HCT116 (cell line): Measurements from ENCODE around the gene AATF. TPM values are rescaled to one million over a fixed set of nuclear protein-coding genes. Genes with fewer than 3 reads are reported as not detected.

Experiments
- ATAC-seq: fragments of 200-7000 bp; cut with Tn5 transposase; 2 replicates; pipeline ENCODE4 v1.9.1; 2020; ENCODE audit warnings: mild to moderate bottlenecking, moderate library complexity
- BruUV-seq: library from RNA; stranded (reverse); fragments of 400-500 nt; replicated peaks from 2 replicates; lab custom pipeline; 2021; lab: Mats Ljungman, UMichigan
- CTCF ChIA-PET: fragments of 300-600 bp; sonication (Branson Sonifier 250); formaldehyde crosslinking; loops from one replicate; lab custom pipeline; 2021; ENCODE audit warnings: antibody characterized with exemption; lab: Charles Lee
- POLR2A ChIA-PET: fragments of 300-600, 350-600 bp; sonication (Branson Sonifier 250); formaldehyde crosslinking; loops from one replicate; lab custom pipeline; 2021; ENCODE audit warnings: antibody characterized with exemption; lab: Charles Lee
- RAD21 ChIA-PET, 2 experiments: fragments of 300-600 bp; sonication (Branson Sonifier 250); formaldehyde crosslinking; loops; one replicate each; lab custom pipeline; 2023; ENCODE audit warnings: low total read pairs in 2 of 2; ENCODE audit not compliant: uncharacterized antibody in 2 of 2, unreplicated experiment in 2 of 2, low non-redundant PET in 1 of 2; lab: Charles Lee
- DNase-seq: peaks from one replicate; pipeline ENCODE4 v3.0.0-alpha.2; 2010; ENCODE audit warnings: low read depth, low spot score
- H2AFZ ChIP-seq: fragments of 200-600 bp; shearing (Covaris generic), sonication (generic); 2 replicates; pipeline ENCODE4 v1.6.1; 2017; ENCODE audit warnings: low read depth, mixed run types, mixed read lengths, antibody characterized with exemption, low read length; ENCODE audit not compliant: poor library complexity, severe bottlenecking
- H3K27ac ChIP-seq: 2 replicates; pipeline ENCODE4 v1.5.1; 2012; ENCODE audit warnings: low read depth, low read length
- H3K27me3 ChIP-seq: fragments of 200-600 bp; sonication (generic); 2 replicates; pipeline ENCODE4 v1.6.1; 2016; ENCODE audit warnings: mixed run types, low read length, mixed read lengths; ENCODE audit not compliant: insufficient read depth
- H3K36me3 ChIP-seq, 2 experiments: fragments of 200-500 bp in 1 of 2; fragments of 200-600 bp in 1 of 2; sonication (Bioruptor generic) in 1 of 2; sonication (generic) in 1 of 2; 2 replicates each; pipeline versions ENCODE4 v1.5.1 to v1.6.1; 2014 to 2016; ENCODE audit warnings: low read length in 2 of 2, inconsistent platforms in 1 of 2, mixed read lengths in 1 of 2, mixed run types in 1 of 2; ENCODE audit not compliant: insufficient read depth in 2 of 2, control insufficient read depth in 1 of 2
- H3K4me1 ChIP-seq, 2 experiments: fragments of 200-600 bp in 1 of 2; sonication (generic) in 1 of 2; 2 replicates each; pipeline versions ENCODE4 v1.5.1 to v1.6.1; 2012 to 2017; ENCODE audit warnings: low read length in 2 of 2, inconsistent platforms in 1 of 2, mild to moderate bottlenecking in 1 of 2, mixed read lengths in 1 of 2, mixed run types in 1 of 2, moderate library complexity in 1 of 2; ENCODE audit not compliant: insufficient read depth in 2 of 2, control insufficient read depth in 1 of 2
- H3K4me2 ChIP-seq: fragments of 200-600 bp; sonication (generic); 2 replicates; pipeline ENCODE4 v1.6.1; 2017; ENCODE audit warnings: mixed run types, low read length, mixed read lengths
- H3K4me3 ChIP-seq, 2 experiments: fragments of 200-600 bp in 1 of 2; sonication (generic) in 1 of 2; replicated peaks in 1 of 2; 2 replicates each; pipeline ENCODE4 v1.5.1; 2011 to 2016; ENCODE audit warnings: low read length in 2 of 2, control low read depth in 1 of 2, low read depth in 1 of 2, mild to moderate bottlenecking in 1 of 2, mixed read lengths in 1 of 2, mixed run types in 1 of 2
- H3K79me2 ChIP-seq: fragments of 200-600 bp; sonication (generic); 2 replicates; pipeline ENCODE4 v1.6.1; 2017; ENCODE audit warnings: mild to moderate bottlenecking, mixed run types, low read length, moderate library complexity, mixed read lengths; ENCODE audit not compliant: insufficient read depth
- H3K9ac ChIP-seq: fragments of 200-600 bp; sonication (generic); 2 replicates; pipeline ENCODE4 v1.6.1; 2016; ENCODE audit warnings: low read length, mixed read lengths
- H3K9me2 ChIP-seq: fragments of 200-600 bp; sonication (generic), shearing (Covaris generic); 2 replicates; pipeline ENCODE4 v1.6.1; 2017; ENCODE audit warnings: mixed run types, mild to moderate bottlenecking, moderate library complexity; ENCODE audit not compliant: insufficient read depth
- H3K9me3 ChIP-seq, 2 experiments: fragments of 200-500 bp in 1 of 2; fragments of 200-600 bp in 1 of 2; sonication (Bioruptor generic) in 1 of 2; sonication (generic) in 1 of 2; 2 replicates each; pipeline ENCODE4 v1.6.1; 2014 to 2017; ENCODE audit warnings: low read length in 2 of 2, mixed read lengths in 2 of 2, inconsistent platforms in 1 of 2, low read depth in 1 of 2, mild to moderate bottlenecking in 1 of 2, mixed run types in 1 of 2, moderate library complexity in 1 of 2; ENCODE audit not compliant: control insufficient read depth in 1 of 2, insufficient read depth in 1 of 2
- H4K20me1 ChIP-seq: fragments of 200-600 bp; sonication (generic), shearing (Covaris generic); 2 replicates; pipeline ENCODE4 v1.6.1; 2017; ENCODE audit warnings: mixed run types, mild to moderate bottlenecking, moderate library complexity; ENCODE audit not compliant: insufficient read depth
- CBX3 ChIP-seq: IDR thresholded peaks from 2 replicates; pipeline ENCODE4 v1.6.1; 2012; ENCODE audit warnings: low read depth
- CEBPB ChIP-seq: IDR thresholded peaks from 2 replicates; pipeline ENCODE4 v1.6.1; 2012; ENCODE audit warnings: low read depth
- EGR1 ChIP-seq: IDR thresholded peaks from 2 replicates; pipeline ENCODE4 v1.6.1; 2012; ENCODE audit warnings: low read depth
- ELF1 ChIP-seq: IDR thresholded peaks from 2 replicates; pipeline ENCODE4 v1.6.1; 2012; ENCODE audit warnings: low read depth, borderline replicate concordance
- EZH2 ChIP-seq: fragments of 200-600 bp; sonication (generic); IDR thresholded peaks from 2 replicates; pipeline ENCODE4 v1.6.1; 2017; ENCODE audit warnings: antibody characterized with exemption, mixed run types
- EZH2phosphoT487 ChIP-seq: fragments of 200-600 bp; IDR thresholded peaks from 2 replicates; pipeline ENCODE4 v1.6.1; 2018; ENCODE audit warnings: antibody characterized with exemption, borderline replicate concordance
- FOSL1 ChIP-seq: IDR thresholded peaks from 2 replicates; pipeline ENCODE4 v1.6.1; 2012; ENCODE audit warnings: low read depth
- JUND ChIP-seq: IDR thresholded peaks from 2 replicates; pipeline ENCODE4 v1.6.1; 2012
- POLR2AphosphoS5 ChIP-seq: IDR thresholded peaks from 2 replicates; pipeline ENCODE4 v1.6.1; 2011; ENCODE audit warnings: mild to moderate bottlenecking, low read depth, low read length, moderate library complexity
- RAD21 ChIP-seq: IDR thresholded peaks from 2 replicates; pipeline ENCODE4 v1.6.1; 2012; ENCODE audit warnings: low read depth, mild to moderate bottlenecking
- SIN3A ChIP-seq: IDR thresholded peaks from 2 replicates; pipeline ENCODE4 v1.6.1; 2012; ENCODE audit warnings: low read depth
- SP1 ChIP-seq: IDR thresholded peaks from 2 replicates; pipeline ENCODE4 v1.6.1; 2012; ENCODE audit warnings: low read depth
- SRF ChIP-seq: IDR thresholded peaks from 2 replicates; pipeline ENCODE4 v1.6.1; 2012; ENCODE audit warnings: low read depth
- YY1 ChIP-seq: IDR thresholded peaks from 2 replicates; pipeline ENCODE4 v1.6.1; 2011; ENCODE audit warnings: low read length, low read depth, moderate library complexity, mild to moderate bottlenecking; ENCODE audit not compliant: insufficient replicate concordance; ENCODE audit errors: extremely low read depth
- ZFX ChIP-seq: fragments of 450-650 bp; IDR thresholded peaks from 2 replicates; pipeline ENCODE4 v1.6.1; 2017
- ZNF274 ChIP-seq: fragments of 200-500 bp; sonication (Bioruptor generic); IDR thresholded peaks from 2 replicates; pipeline ENCODE4 v1.6.1; 2014; ENCODE audit warnings: mild to moderate bottlenecking, low read depth, low read length, inconsistent platforms
- intact Hi-C: fragments of 100-400 bp; cut with micrococcal nuclease; formaldehyde crosslinking; loops from 2 replicates; pipeline ENCODE4 v1.10.0; 2022
- total RNA-seq: library from RNA; stranded (reverse); gene quantifications from one replicate; pipeline ENCODE4 v1.2.1, GENCODE V29; 2021; ENCODE audit not compliant: unreplicated experiment
- TF ChIP-seq, protein P1 (sequence below): IDR thresholded peaks from 2 replicates; pipeline ENCODE4 v1.6.1; 2012; ENCODE audit warnings: low read depth
- TF ChIP-seq, protein P2 (sequence below): IDR thresholded peaks from 2 replicates; pipeline ENCODE4 v1.6.1; 2012
- TF ChIP-seq, protein P3 (sequence below), 3 experiments: fragments of 200-600 bp in 1 of 3; sonication (generic) in 1 of 3; IDR thresholded peaks in 2 of 3; conservative IDR thresholded peaks in 1 of 3; 2 replicates each; pipeline ENCODE4 v1.5.1; 2012 to 2017; ENCODE audit warnings: low read depth in 2 of 3, low read length in 2 of 3, antibody characterized with exemption in 1 of 3, borderline replicate concordance in 1 of 3, control low read depth in 1 of 3, mild to moderate bottlenecking in 1 of 3, mixed read lengths in 1 of 3, mixed run types in 1 of 3, moderate library complexity in 1 of 3; ENCODE audit not compliant: insufficient read depth in 1 of 3
- TF ChIP-seq, protein P4 (sequence below): IDR thresholded peaks from 2 replicates; pipeline ENCODE4 v1.6.1; 2012

The AATF gene
- total RNA-seq, 1 experiment from 2014 or later = 105 TPM

DNA sequence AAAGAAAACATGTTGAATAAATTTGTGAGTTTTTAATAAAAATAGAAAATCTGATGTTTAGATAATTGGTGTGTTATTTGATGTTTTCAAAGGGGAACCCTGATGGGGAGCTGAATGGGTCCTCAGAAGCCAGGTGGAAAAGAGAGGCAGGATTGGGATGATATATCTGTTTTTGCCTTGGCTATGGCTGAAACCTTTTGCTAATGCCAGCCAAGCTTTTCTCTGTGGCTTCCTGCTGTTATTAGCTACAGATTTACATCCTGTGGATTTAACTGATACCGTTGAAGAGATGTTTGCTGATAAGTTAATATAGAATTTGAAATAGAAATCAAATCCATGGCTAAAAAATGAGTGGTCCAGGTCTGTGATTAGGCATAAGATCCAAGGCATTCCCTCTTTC, 4.2 kb upstream of the AATF start (continued):
- TF ChIP-seq CBX3 (no peak), EZH2phosphoT487 (no peak), CEBPB (no peak)
- TF ChIP-seq, all 23 proteins: peak for 0

DNA sequence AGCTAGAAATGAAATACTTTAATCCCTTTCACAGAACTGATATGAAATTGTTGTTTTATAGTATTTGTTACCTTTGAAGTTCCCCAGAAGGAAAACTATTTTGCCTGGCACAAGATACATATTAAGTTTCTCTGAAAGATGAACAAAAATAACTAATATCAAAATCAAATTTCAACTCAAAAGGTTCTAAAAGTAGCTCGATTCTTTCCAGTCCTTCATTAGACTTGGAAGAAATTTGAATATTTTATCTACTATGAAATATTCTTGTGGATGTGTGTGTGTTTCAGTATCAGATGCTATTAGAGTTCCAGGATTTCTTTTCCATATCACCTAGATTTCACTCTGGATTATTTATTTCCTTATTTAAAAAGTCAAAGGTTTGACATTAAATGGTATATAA, 3.6 kb upstream of the AATF start:
- no peaks in the 10 kb centered on the region for H3K27me3 ChIP-seq
- CTCF ChIA-PET = no interaction called here
- intact Hi-C loops = no loop called here

More for the DNA sequence above, 3.6 kb upstream of the AATF start:
- no peak overlapping the region for H3K4me2 ChIP-seq
- peaks cover 14% of the 10 kb centered on the region for H3K79me2 ChIP-seq
- DNase-seq = no peak
- RAD21 ChIA-PET = no interaction called here
- peaks cover 2 to 15% of the 10 kb centered on the region in 2 experiments; a peak in 3 of 4 replicates for H3K4me1 ChIP-seq
- TF ChIP-seq YY1 (no peak), SIN3A (no peak), ZNF274 (no peak), FOSL1 (no peak), POLR2AphosphoS5 (no peak), EZH2 (no peak), JUND (no peak), EGR1 (no peak), CBX3 (no peak), SP1 (no peak), EZH2phosphoT487 (no peak), SRF (no peak), ELF1 (no peak), CEBPB (no peak), RAD21 (no peak), ZFX (no peak)
- TF ChIP-seq, protein P1, sequence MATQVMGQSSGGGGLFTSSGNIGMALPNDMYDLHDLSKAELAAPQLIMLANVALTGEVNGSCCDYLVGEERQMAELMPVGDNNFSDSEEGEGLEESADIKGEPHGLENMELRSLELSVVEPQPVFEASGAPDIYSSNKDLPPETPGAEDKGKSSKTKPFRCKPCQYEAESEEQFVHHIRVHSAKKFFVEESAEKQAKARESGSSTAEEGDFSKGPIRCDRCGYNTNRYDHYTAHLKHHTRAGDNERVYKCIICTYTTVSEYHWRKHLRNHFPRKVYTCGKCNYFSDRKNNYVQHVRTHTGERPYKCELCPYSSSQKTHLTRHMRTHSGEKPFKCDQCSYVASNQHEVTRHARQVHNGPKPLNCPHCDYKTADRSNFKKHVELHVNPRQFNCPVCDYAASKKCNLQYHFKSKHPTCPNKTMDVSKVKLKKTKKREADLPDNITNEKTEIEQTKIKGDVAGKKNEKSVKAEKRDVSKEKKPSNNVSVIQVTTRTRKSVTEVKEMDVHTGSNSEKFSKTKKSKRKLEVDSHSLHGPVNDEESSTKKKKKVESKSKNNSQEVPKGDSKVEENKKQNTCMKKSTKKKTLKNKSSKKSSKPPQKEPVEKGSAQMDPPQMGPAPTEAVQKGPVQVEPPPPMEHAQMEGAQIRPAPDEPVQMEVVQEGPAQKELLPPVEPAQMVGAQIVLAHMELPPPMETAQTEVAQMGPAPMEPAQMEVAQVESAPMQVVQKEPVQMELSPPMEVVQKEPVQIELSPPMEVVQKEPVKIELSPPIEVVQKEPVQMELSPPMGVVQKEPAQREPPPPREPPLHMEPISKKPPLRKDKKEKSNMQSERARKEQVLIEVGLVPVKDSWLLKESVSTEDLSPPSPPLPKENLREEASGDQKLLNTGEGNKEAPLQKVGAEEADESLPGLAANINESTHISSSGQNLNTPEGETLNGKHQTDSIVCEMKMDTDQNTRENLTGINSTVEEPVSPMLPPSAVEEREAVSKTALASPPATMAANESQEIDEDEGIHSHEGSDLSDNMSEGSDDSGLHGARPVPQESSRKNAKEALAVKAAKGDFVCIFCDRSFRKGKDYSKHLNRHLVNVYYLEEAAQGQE = no peak
- TF ChIP-seq, protein P2, sequence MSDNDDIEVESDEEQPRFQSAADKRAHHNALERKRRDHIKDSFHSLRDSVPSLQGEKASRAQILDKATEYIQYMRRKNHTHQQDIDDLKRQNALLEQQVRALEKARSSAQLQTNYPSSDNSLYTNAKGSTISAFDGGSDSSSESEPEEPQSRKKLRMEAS = no peak
- TF ChIP-seq, protein P3, sequence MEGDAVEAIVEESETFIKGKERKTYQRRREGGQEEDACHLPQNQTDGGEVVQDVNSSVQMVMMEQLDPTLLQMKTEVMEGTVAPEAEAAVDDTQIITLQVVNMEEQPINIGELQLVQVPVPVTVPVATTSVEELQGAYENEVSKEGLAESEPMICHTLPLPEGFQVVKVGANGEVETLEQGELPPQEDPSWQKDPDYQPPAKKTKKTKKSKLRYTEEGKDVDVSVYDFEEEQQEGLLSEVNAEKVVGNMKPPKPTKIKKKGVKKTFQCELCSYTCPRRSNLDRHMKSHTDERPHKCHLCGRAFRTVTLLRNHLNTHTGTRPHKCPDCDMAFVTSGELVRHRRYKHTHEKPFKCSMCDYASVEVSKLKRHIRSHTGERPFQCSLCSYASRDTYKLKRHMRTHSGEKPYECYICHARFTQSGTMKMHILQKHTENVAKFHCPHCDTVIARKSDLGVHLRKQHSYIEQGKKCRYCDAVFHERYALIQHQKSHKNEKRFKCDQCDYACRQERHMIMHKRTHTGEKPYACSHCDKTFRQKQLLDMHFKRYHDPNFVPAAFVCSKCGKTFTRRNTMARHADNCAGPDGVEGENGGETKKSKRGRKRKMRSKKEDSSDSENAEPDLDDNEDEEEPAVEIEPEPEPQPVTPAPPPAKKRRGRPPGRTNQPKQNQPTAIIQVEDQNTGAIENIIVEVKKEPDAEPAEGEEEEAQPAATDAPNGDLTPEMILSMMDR (IDR thresholded peaks at IDR 0.05 in 2 of 3, conservative IDR thresholded peaks at IDR 0.05 in 1 of 3; ENCODE audit: borderline replicate concordance in 1 of 3, insufficient read depth in 1 of 3, low read depth in 2 of 3, low read length in 2 of 3) = no peak
- TF ChIP-seq, protein P4, sequence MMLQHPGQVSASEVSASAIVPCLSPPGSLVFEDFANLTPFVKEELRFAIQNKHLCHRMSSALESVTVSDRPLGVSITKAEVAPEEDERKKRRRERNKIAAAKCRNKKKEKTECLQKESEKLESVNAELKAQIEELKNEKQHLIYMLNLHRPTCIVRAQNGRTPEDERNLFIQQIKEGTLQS = no peak
- H3K27ac ChIP-seq = no peak overlapping the region
- no TSS peak for BruUV-seq
- no peak overlapping the region for H3K9ac ChIP-seq
- no peak overlapping the region for H3K4me3 ChIP-seq
- no peaks in the 10 kb centered on the region for H4K20me1 ChIP-seq
- no peak for ATAC-seq
- no peaks in the 10 kb centered on the region for H3K9me2 ChIP-seq
- H3K36me3 ChIP-seq = peaks cover 0 to 2% of the 10 kb centered on the region in 2 experiments; a peak in 1 of 4 replicates
- POLR2A ChIA-PET = interaction anchor here (0.8 to 1.1 kb wide), 2 partner anchors 24 to 31 kb away, joined by 3 to 5 read pairs; no protein-coding TSS in a partner anchor
- H2AFZ ChIP-seq = no peak overlapping the region
- H3K9me3 ChIP-seq = no peaks in the 10 kb centered on the region
